Lower leg skin (tissue), 4 donors: Measurements from ENCODE around the gene TMEM9. TPM values are rescaled to one million over a fixed set of nuclear protein-coding genes. Genes with fewer than 3 reads are reported as not detected.

ENCODE experiments used
- DNase-seq, 2 donors: peaks; one replicate each; pipeline ENCODE4 v3.0.0-alpha.2; 2019; ENCODE audit warnings: low spot score in 2 of 2
- H3K4me3 ChIP-seq: fragments of 200-600 bp; sonication (generic); 2 replicates; pipeline ENCODE4 v1.5.1; 2017; ENCODE audit warnings: mild to moderate bottlenecking, low read depth; ENCODE audit not compliant: poor library complexity, severe bottlenecking
- POLR2A ChIP-seq, 2 donors: fragments of 450-650 bp; IDR thresholded peaks; one replicate each; pipeline ENCODE4 v1.6.1; 2016 to 2017; ENCODE audit warnings: antibody characterized with exemption in 2 of 2, mild to moderate bottlenecking in 1 of 2, moderate library complexity in 1 of 2
- WGBS, 2 donors: methylation state at CpG; one replicate each; pipeline ENCODE4 v1.1.5; 2018; 5-methylcytosine and 5-hydroxymethylcytosine counted together
- intact Hi-C: fragments of 100-400 bp; cut with DNase I; formaldehyde crosslinking; loops from one replicate; pipeline ENCODE4 v1.15.0; 2023; ENCODE audit warnings: low total_unique reads
- total RNA-seq, 4 donors: library from RNA; depleted of rRNA; stranded (reverse); fragments of >200 nt; gene quantifications; one replicate each; pipeline ENCODE4 v1.1.0, GENCODE V29; 2016
- TF ChIP-seq, protein P1 (sequence below), 3 donors: fragments of 450-650 bp; IDR thresholded peaks; one replicate each; pipeline ENCODE4 v1.5.1; 2016; ENCODE audit warnings: antibody characterized with exemption in 3 of 3, mild to moderate bottlenecking in 3 of 3, moderate library complexity in 2 of 3

TMEM9 gene
- total RNA-seq, 4 donors from 2014 or later, result 32.3 to 48.5 (median 45.9) TPM

- no peak for DNase-seq
- WGBS, 2 donors, result 90 to 95% methylated on average over 4 of the region's 4 CpGs
- TF ChIP-seq, protein P1, sequence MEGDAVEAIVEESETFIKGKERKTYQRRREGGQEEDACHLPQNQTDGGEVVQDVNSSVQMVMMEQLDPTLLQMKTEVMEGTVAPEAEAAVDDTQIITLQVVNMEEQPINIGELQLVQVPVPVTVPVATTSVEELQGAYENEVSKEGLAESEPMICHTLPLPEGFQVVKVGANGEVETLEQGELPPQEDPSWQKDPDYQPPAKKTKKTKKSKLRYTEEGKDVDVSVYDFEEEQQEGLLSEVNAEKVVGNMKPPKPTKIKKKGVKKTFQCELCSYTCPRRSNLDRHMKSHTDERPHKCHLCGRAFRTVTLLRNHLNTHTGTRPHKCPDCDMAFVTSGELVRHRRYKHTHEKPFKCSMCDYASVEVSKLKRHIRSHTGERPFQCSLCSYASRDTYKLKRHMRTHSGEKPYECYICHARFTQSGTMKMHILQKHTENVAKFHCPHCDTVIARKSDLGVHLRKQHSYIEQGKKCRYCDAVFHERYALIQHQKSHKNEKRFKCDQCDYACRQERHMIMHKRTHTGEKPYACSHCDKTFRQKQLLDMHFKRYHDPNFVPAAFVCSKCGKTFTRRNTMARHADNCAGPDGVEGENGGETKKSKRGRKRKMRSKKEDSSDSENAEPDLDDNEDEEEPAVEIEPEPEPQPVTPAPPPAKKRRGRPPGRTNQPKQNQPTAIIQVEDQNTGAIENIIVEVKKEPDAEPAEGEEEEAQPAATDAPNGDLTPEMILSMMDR (IDR thresholded peaks at IDR 0.05), result no peak
- TF ChIP-seq POLR2A (IDR thresholded peaks at IDR 0.05), result no peak
- H3K4me3 ChIP-seq, result no peak overlapping the region
- intact Hi-C loops, result no loop called here
Measured at GRCh38 chr1:201091256-201091655, 63.0 kb downstream of the TMEM9 start.

GRCh38 chr1:201090541-201090940, 63.7 kb downstream of the TMEM9 start:
- no peak overlapping the region for H3K4me3 ChIP-seq
- intact Hi-C loops, result no loop called here
- TF ChIP-seq POLR2A (IDR thresholded peaks at IDR 0.05), result no peak
- no peak for DNase-seq
- 64 to 75% methylated on average over 4 of the region's 4 CpGs for WGBS, 2 donors

- no peak for DNase-seq
- no peak overlapping the region for H3K4me3 ChIP-seq
- intact Hi-C loops, result no loop called here
- 68 to 70% methylated on average over 5 of the region's 5 CpGs for WGBS, 2 donors
- TF ChIP-seq, protein P1 (IDR thresholded peaks at IDR 0.05), result no peak
Measured at GRCh38 chr1:201089596-201089995, 64.7 kb downstream of the TMEM9 start.

DNA sequence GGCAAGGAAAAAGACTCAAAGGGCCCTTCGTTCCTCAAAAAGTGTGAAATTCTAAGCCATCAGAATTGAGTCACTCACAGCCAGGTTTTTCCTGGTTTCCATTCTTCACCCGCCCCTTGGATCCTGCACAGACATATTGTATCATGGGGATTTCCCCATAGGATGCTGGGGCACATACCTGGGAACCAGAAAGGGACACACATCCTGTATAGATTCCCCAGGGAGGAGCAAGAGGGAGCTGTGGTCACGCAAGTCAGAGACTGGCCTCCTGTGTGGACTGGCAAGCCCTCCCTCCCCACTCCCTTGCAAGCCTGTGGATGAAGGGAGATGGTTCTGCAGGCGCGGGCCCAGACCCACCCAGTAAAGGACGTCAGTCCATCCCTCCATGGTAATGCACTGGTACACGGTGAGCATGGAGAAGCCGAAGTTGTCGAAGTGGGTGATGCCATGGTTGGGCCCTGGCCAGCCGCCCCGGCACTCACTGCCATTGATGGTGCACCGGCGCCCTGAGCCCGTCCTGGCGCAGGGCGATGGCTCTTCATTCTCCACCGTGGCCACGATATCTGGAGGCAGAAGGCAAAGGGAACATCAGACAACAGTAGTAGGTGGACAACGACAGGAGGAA, 65.3 kb downstream of the TMEM9 start:
- no peak overlapping the region for H3K4me3 ChIP-seq
- intact Hi-C loops, result no loop called here
- WGBS, 2 donors, result 78 to 80% methylated on average over 15 to 19 of the region's 19 CpGs
- no peak for DNase-seq
- no peak for TF ChIP-seq POLR2A (IDR thresholded peaks at IDR 0.05)
- TF ChIP-seq, protein P1 (IDR thresholded peaks at IDR 0.05), result no peak

DNA sequence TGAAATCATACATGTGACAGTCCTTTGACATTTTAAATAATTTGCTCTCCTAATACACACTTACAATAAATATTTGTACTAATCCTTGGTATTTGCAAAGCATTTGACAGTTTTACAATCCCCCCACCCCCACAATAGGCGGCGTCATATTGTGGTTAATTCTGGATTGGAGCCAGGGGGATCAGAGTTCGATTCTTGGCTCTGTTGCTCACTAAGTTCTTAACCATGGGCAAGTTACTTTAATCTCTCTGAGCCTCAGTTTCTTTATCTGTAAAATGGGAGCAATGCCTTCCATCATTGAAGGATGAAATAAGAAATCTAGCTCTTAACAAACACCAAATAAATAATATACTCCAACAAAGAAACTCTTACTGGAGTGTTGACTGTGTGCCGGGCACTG, 65.9 kb downstream of the TMEM9 start:
- H3K4me3 ChIP-seq, result no peak overlapping the region
- intact Hi-C loops, result no loop called here
- DNase-seq, result no peak
- 58 to 68% methylated on average over 4 of the region's 4 CpGs for WGBS, 2 donors
- no peak for TF ChIP-seq POLR2A (IDR thresholded peaks at IDR 0.05)
- TF ChIP-seq, protein P1 (IDR thresholded peaks at IDR 0.05), result no peak

GRCh38 chr1:201085902-201086735, 68.2 kb downstream of the TMEM9 start:
- no peak overlapping the region for H3K4me3 ChIP-seq
- WGBS, 2 donors, result 78 to 83% methylated on average over 12 of the region's 12 CpGs
- DNase-seq, result no peak
- intact Hi-C loops, result no loop called here
- TF ChIP-seq, protein P1 (IDR thresholded peaks at IDR 0.05), result no peak
- TF ChIP-seq POLR2A (IDR thresholded peaks at IDR 0.05), result no peak
